ENCODE data around the gene RARRES1.

Gene RARRES1

DNA sequence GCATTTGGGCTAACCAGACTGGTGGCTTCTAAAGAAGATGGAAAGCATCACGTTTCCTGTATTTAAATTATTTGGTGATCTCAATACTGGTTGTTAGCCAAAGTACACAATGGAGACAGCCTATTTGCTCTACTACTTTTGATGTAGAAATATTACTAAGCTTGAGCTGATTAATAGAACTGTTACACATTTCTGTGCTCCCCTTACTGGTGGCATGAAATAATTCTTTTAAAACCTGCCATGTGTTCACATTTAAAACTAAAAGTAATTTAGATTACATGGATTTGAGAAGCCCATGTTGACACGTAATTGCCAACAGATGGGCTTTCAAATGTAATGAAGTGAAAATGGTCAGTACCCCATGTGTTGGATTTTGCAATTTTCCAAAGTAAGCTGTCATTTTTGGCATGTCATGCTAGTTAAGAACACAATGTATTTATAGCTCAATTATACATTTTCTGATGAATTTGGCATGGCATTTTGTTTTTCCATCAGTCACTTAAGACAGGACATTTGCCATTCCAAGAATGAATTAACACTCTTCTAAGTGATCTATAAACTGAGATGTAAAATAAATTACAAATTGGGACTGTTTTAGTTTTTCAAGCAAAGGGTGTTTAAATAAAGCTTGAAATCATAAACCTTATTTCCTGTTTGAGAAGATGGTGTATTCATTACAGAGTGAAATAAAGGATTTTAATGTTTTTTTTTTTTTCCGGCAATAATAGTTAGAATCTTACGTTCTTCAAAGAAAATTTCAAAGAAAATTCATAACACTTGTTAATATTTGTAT is 10.8 kb upstream of the RARRES1 start:
- no peaks in the 10 kb centered on the region for H3K79me2 ChIP-seq (ENCODE audit: control insufficient read depth, insufficient read depth, low read length, poor library complexity)
- no peaks in the 10 kb centered on the region for H3K36me3 ChIP-seq (ENCODE audit: control insufficient read depth in 1 of 2, insufficient read depth in 2 of 2, low read length in 2 of 2)
- H3K27me3 ChIP-seq (ENCODE audit: insufficient read depth, low read length): no peaks in the 10 kb centered on the region
- peaks cover 0 to 3% of the 10 kb centered on the region in 2 experiments for H3K4me1 ChIP-seq (ENCODE audit: control insufficient read depth in 1 of 2, insufficient read depth in 2 of 2, low read length in 2 of 2)
- H4K12ac ChIP-seq (ENCODE audit: low read depth, low read length): no peak overlapping the region
- WGBS (ENCODE audit: extremely low coverage, insufficient coverage, insufficient read length): no CpG with 5 or more reads among the region's 4 CpGs
- no peak overlapping the region for H3K23ac ChIP-seq (ENCODE audit: low read length)
- no peak overlapping the region for H2AFZ ChIP-seq (ENCODE audit: insufficient read depth, low read length, poor library complexity)
- H3K79me1 ChIP-seq (ENCODE audit: low read length): no peaks in the 10 kb centered on the region
- H2AK5ac ChIP-seq (ENCODE audit: low read length): no peak overlapping the region
- no peak overlapping the region for H3K18ac ChIP-seq (ENCODE audit: low read length)
- DNase-seq: no peak
- H4K91ac ChIP-seq (ENCODE audit: low read depth, low read length): no peak overlapping the region
- no peak overlapping the region for H4K8ac ChIP-seq (ENCODE audit: low read depth, low read length)
- no peak overlapping the region for H3K4ac ChIP-seq (ENCODE audit: low read depth, low read length)
- no peak overlapping the region for H3K9ac ChIP-seq (ENCODE audit: low read length)
- H3K4me2 ChIP-seq (ENCODE audit: low read length): no peak overlapping the region
- H3K27ac ChIP-seq (ENCODE audit: low read depth, low read length): no peak overlapping the region
- H2BK120ac ChIP-seq (ENCODE audit: insufficient read depth, low read length, poor library complexity): no peak overlapping the region
- no peak overlapping the region for H2BK5ac ChIP-seq (ENCODE audit: low read depth, low read length, poor library complexity)
- no peak overlapping the region for H2BK12ac ChIP-seq (ENCODE audit: low read length)
- H3K14ac ChIP-seq (ENCODE audit: low read length): no peak overlapping the region
- no peak overlapping the region for H3K4me3 ChIP-seq (ENCODE audit: low read depth, low read length)
- H3K9me3 ChIP-seq (ENCODE audit: insufficient read depth, low read depth, low read length): no peaks in the 10 kb centered on the region

GRCh38 chr3:158739661-158740060 is 7.4 kb upstream of the RARRES1 start:
- Histone ChIP-seq H2BK12ac (ENCODE audit: low read length) (no peak overlapping the region), H4K91ac (ENCODE audit: low read depth, low read length) (no peak overlapping the region), H3K36me3 (ENCODE audit: control insufficient read depth in 1 of 2, insufficient read depth in 2 of 2, low read length in 2 of 2) (no peaks in the 10 kb centered on the region), H3K4me2 (ENCODE audit: low read length) (no peak overlapping the region), H3K27ac (ENCODE audit: low read depth, low read length) (no peak overlapping the region), H4K8ac (ENCODE audit: low read depth, low read length) (no peak overlapping the region), H3K23ac (ENCODE audit: low read length) (no peak overlapping the region), H4K12ac (ENCODE audit: low read depth, low read length) (no peak overlapping the region), H3K14ac (ENCODE audit: low read length) (no peak overlapping the region), H3K18ac (ENCODE audit: low read length) (no peak overlapping the region), H2BK5ac (ENCODE audit: low read depth, low read length, poor library complexity) (no peak overlapping the region), H2BK120ac (ENCODE audit: insufficient read depth, low read length, poor library complexity) (no peak overlapping the region), H3K4me3 (ENCODE audit: low read depth, low read length) (no peak overlapping the region), H3K4ac (ENCODE audit: low read depth, low read length) (no peak overlapping the region), H3K4me1 (ENCODE audit: control insufficient read depth in 1 of 2, insufficient read depth in 2 of 2, low read length in 2 of 2) (peaks cover 0 to 3% of the 10 kb centered on the region in 2 experiments), H3K9me3 (ENCODE audit: insufficient read depth, low read depth, low read length) (peaks cover 5% of the 10 kb centered on the region), H2AFZ (ENCODE audit: insufficient read depth, low read length, poor library complexity) (no peak overlapping the region), H3K79me1 (ENCODE audit: low read length) (no peaks in the 10 kb centered on the region), H3K9ac (ENCODE audit: low read length) (no peak overlapping the region), H2AK5ac (ENCODE audit: low read length) (no peak overlapping the region), H3K79me2 (ENCODE audit: control insufficient read depth, insufficient read depth, low read length, poor library complexity) (no peaks in the 10 kb centered on the region), H3K27me3 (ENCODE audit: insufficient read depth, low read length) (no peaks in the 10 kb centered on the region)
- DNase-seq: no peak
- no CpG with 5 or more reads among the region's 3 CpGs for WGBS (ENCODE audit: extremely low coverage, insufficient coverage, insufficient read length)

DNA sequence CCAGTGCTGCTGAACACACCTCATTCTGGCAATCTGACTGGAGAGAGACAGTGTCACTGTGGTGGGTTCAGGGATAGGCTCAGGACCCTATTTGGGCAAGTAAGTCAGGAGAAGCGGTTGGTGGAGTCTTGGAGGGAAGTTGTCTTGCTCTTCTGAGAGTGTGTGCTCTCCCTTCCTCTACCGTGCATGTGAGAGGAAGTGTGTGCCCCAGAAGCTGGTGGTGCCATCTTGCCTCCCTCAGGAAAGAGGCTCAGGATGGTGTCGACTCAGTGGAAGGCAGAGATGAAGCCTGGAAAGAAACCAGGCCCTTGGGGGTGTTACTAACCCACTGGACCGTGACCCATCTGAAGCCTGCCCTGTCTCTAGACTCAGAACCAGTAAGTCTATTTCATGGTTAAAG is 6.8 kb upstream of the RARRES1 start:
- Histone ChIP-seq H3K23ac (ENCODE audit: low read length) (no peak overlapping the region), H3K27ac (ENCODE audit: low read depth, low read length) (no peak overlapping the region), H2BK12ac (ENCODE audit: low read length) (no peak overlapping the region), H2BK120ac (ENCODE audit: insufficient read depth, low read length, poor library complexity) (no peak overlapping the region), H2AK5ac (ENCODE audit: low read length) (no peak overlapping the region), H4K91ac (ENCODE audit: low read depth, low read length) (no peak overlapping the region), H3K18ac (ENCODE audit: low read length) (no peak overlapping the region), H3K14ac (ENCODE audit: low read length) (no peak overlapping the region), H2BK5ac (ENCODE audit: low read depth, low read length, poor library complexity) (no peak overlapping the region), H3K36me3 (ENCODE audit: control insufficient read depth in 1 of 2, insufficient read depth in 2 of 2, low read length in 2 of 2) (no peaks in the 10 kb centered on the region), H3K4ac (ENCODE audit: low read depth, low read length) (no peak overlapping the region), H3K79me2 (ENCODE audit: control insufficient read depth, insufficient read depth, low read length, poor library complexity) (no peaks in the 10 kb centered on the region), H3K79me1 (ENCODE audit: low read length) (no peaks in the 10 kb centered on the region), H3K27me3 (ENCODE audit: insufficient read depth, low read length) (no peaks in the 10 kb centered on the region), H3K9me3 (ENCODE audit: insufficient read depth, low read depth, low read length) (peaks cover 5% of the 10 kb centered on the region), H3K9ac (ENCODE audit: low read length) (no peak overlapping the region), H3K4me2 (ENCODE audit: low read length) (no peak overlapping the region), H4K8ac (ENCODE audit: low read depth, low read length) (no peak overlapping the region), H4K12ac (ENCODE audit: low read depth, low read length) (no peak overlapping the region), H3K4me3 (ENCODE audit: low read depth, low read length) (no peak overlapping the region), H2AFZ (ENCODE audit: insufficient read depth, low read length, poor library complexity) (no peak overlapping the region), H3K4me1 (ENCODE audit: control insufficient read depth in 1 of 2, insufficient read depth in 2 of 2, low read length in 2 of 2) (peaks cover 0 to 2% of the 10 kb centered on the region in 2 experiments)
- no CpG with 5 or more reads among the region's 4 CpGs for WGBS (ENCODE audit: extremely low coverage, insufficient coverage, insufficient read length)
- no peak for DNase-seq

GRCh38 chr3:158738653-158739052 is 6.4 kb upstream of the RARRES1 start:
- H3K36me3 ChIP-seq (ENCODE audit: control insufficient read depth in 1 of 2, insufficient read depth in 2 of 2, low read length in 2 of 2): no peaks in the 10 kb centered on the region
- no peaks in the 10 kb centered on the region for H3K27me3 ChIP-seq (ENCODE audit: insufficient read depth, low read length)
- H4K8ac ChIP-seq (ENCODE audit: low read depth, low read length): no peak overlapping the region
- no CpG with 5 or more reads among the region's 6 CpGs for WGBS (ENCODE audit: extremely low coverage, insufficient coverage, insufficient read length)
- H3K4me2 ChIP-seq (ENCODE audit: low read length): no peak overlapping the region
- no peak overlapping the region for H3K14ac ChIP-seq (ENCODE audit: low read length)
- DNase-seq: no peak
- no peak overlapping the region for H3K27ac ChIP-seq (ENCODE audit: low read depth, low read length)
- no peak overlapping the region for H3K23ac ChIP-seq (ENCODE audit: low read length)
- H3K79me2 ChIP-seq (ENCODE audit: control insufficient read depth, insufficient read depth, low read length, poor library complexity): no peaks in the 10 kb centered on the region
- peaks cover 5% of the 10 kb centered on the region for H3K9me3 ChIP-seq (ENCODE audit: insufficient read depth, low read depth, low read length)
- H3K4me1 ChIP-seq (ENCODE audit: control insufficient read depth in 1 of 2, insufficient read depth in 2 of 2, low read length in 2 of 2): no peaks in the 10 kb centered on the region
- no peak overlapping the region for H3K18ac ChIP-seq (ENCODE audit: low read length)
- no peak overlapping the region for H2BK120ac ChIP-seq (ENCODE audit: insufficient read depth, low read length, poor library complexity)
- H3K4ac ChIP-seq (ENCODE audit: low read depth, low read length): no peak overlapping the region
- no peak overlapping the region for H4K12ac ChIP-seq (ENCODE audit: low read depth, low read length)
- no peak overlapping the region for H2AFZ ChIP-seq (ENCODE audit: insufficient read depth, low read length, poor library complexity)
- no peak overlapping the region for H3K9ac ChIP-seq (ENCODE audit: low read length)
- no peaks in the 10 kb centered on the region for H3K79me1 ChIP-seq (ENCODE audit: low read length)
- H2BK5ac ChIP-seq (ENCODE audit: low read depth, low read length, poor library complexity): no peak overlapping the region
- H4K91ac ChIP-seq (ENCODE audit: low read depth, low read length): no peak overlapping the region
- H3K4me3 ChIP-seq (ENCODE audit: low read depth, low read length): no peak overlapping the region
- H2BK12ac ChIP-seq (ENCODE audit: low read length): no peak overlapping the region
- no peak overlapping the region for H2AK5ac ChIP-seq (ENCODE audit: low read length)

Data from trophoblast cell (in vitro differentiated cells and primary cell).